ENCODE results near the gene ACTR3. TPM values are rescaled to one million over a fixed set of nuclear protein-coding genes. Genes with fewer than 3 reads are reported as not detected.
A peak's percentile ranks its signal among the peaks of the same experiment; 100 is the strongest.

The ACTR3 gene
- total RNA-seq, 1 donor from 2014 or later, result 495 TPM

- H3K27me3 ChIP-seq (ENCODE audit: insufficient read depth, low read length), result no peaks in the 10 kb centered on the region
- FAIRE-seq (no peak), DNase-seq (ENCODE audit: low read depth) (no peak)
- no peak overlapping the region for H3K27ac ChIP-seq (ENCODE audit: low read depth, low read length)
- H3K4me3 ChIP-seq (ENCODE audit: insufficient read depth, low read depth, low read length), result no peak overlapping the region
- H3K36me3 ChIP-seq (ENCODE audit: insufficient read depth, low read length), result peaks cover 47% of the 10 kb centered on the region
- H3K4me2 ChIP-seq (ENCODE audit: low read length), result no peak overlapping the region
- Mint-ChIP-seq H3K4me3 (ENCODE audit: unreplicated experiment) (no peak overlapping the region), H3K4me1 (ENCODE audit: low read depth, unreplicated experiment) (peaks cover 33% of the 10 kb centered on the region), H3K27me3 (ENCODE audit: low read depth, unreplicated experiment) (no peaks in the 10 kb centered on the region), H3K36me3 (ENCODE audit: low read depth, unreplicated experiment) (peaks cover 27% of the 10 kb centered on the region), H3K27ac (ENCODE audit: unreplicated experiment) (peak overlapping the region; percentile 9), H3K9me3 (ENCODE audit: unreplicated experiment) (peaks cover 2% of the 10 kb centered on the region)
- no peaks in the 10 kb centered on the region for H3K9me3 ChIP-seq (ENCODE audit: insufficient read depth, low read depth, low read length)
- TF ChIP-seq EZH2 (IDR thresholded peaks at IDR 0.05; ENCODE audit: insufficient read depth, low read length) (no peak), CTCF (IDR thresholded peaks at IDR 0.05; ENCODE audit: insufficient read depth, low read depth, low read length) (no peak)
- H3K4me1 ChIP-seq (ENCODE audit: insufficient read depth, low read length), result peaks cover 7% of the 10 kb centered on the region
- no peak overlapping the region for H2AFZ ChIP-seq (ENCODE audit: low read depth, low read length)
- no peaks in the 10 kb centered on the region for H3K79me2 ChIP-seq (ENCODE audit: insufficient read depth, low read length)
- no peak overlapping the region for H3K9ac ChIP-seq (ENCODE audit: low read length)
- H4K20me1 ChIP-seq (ENCODE audit: insufficient read depth, low read length), result peaks cover 45% of the 10 kb centered on the region
Measured at GRCh38 chr2:113972766-113973165, 82.9 kb downstream of the ACTR3 start.

GRCh38 chr2:113973810-113974209 is 83.9 kb downstream of the ACTR3 start:
- no peak overlapping the region for H3K27ac ChIP-seq (ENCODE audit: low read depth, low read length)
- H2AFZ ChIP-seq (ENCODE audit: low read depth, low read length), result no peak overlapping the region
- peaks cover 2% of the 10 kb centered on the region for H3K9me3 Mint-ChIP-seq (ENCODE audit: unreplicated experiment)
- no peak overlapping the region for H3K27ac Mint-ChIP-seq (ENCODE audit: unreplicated experiment)
- H3K27me3 ChIP-seq (ENCODE audit: insufficient read depth, low read length), result no peaks in the 10 kb centered on the region
- no peak overlapping the region for H3K4me3 Mint-ChIP-seq (ENCODE audit: unreplicated experiment)
- FAIRE-seq, result no peak
- peaks cover 37% of the 10 kb centered on the region for H4K20me1 ChIP-seq (ENCODE audit: insufficient read depth, low read length)
- H3K9me3 ChIP-seq (ENCODE audit: insufficient read depth, low read depth, low read length), result no peaks in the 10 kb centered on the region
- H3K27me3 Mint-ChIP-seq (ENCODE audit: low read depth, unreplicated experiment), result no peaks in the 10 kb centered on the region
- H3K79me2 ChIP-seq (ENCODE audit: insufficient read depth, low read length), result no peaks in the 10 kb centered on the region
- DNase-seq (ENCODE audit: low read depth), result no peak
- H3K4me3 ChIP-seq (ENCODE audit: insufficient read depth, low read depth, low read length), result no peak overlapping the region
- peaks cover 30% of the 10 kb centered on the region for H3K36me3 Mint-ChIP-seq (ENCODE audit: low read depth, unreplicated experiment)
- TF ChIP-seq EZH2 (IDR thresholded peaks at IDR 0.05; ENCODE audit: insufficient read depth, low read length), result no peak
- no peak for TF ChIP-seq CTCF (IDR thresholded peaks at IDR 0.05; ENCODE audit: insufficient read depth, low read depth, low read length)
- H3K36me3 ChIP-seq (ENCODE audit: insufficient read depth, low read length), result peaks cover 45% of the 10 kb centered on the region
- H3K4me1 ChIP-seq (ENCODE audit: insufficient read depth, low read length), result peaks cover 18% of the 10 kb centered on the region
- H3K4me1 Mint-ChIP-seq (ENCODE audit: low read depth, unreplicated experiment), result peaks cover 43% of the 10 kb centered on the region
- H3K9ac ChIP-seq (ENCODE audit: low read length), result no peak overlapping the region
- H3K4me2 ChIP-seq (ENCODE audit: low read length), result no peak overlapping the region

- TF ChIP-seq EZH2 (IDR thresholded peaks at IDR 0.05; ENCODE audit: insufficient read depth, low read length), result no peak
- TF ChIP-seq CTCF (IDR thresholded peaks at IDR 0.05; ENCODE audit: insufficient read depth, low read depth, low read length), result no peak
- Histone ChIP-seq H3K9me3 (ENCODE audit: insufficient read depth, low read depth, low read length) (no peaks in the 10 kb centered on the region), H3K4me2 (ENCODE audit: low read length) (no peak overlapping the region), H3K27ac (ENCODE audit: low read depth, low read length) (no peak overlapping the region), H2AFZ (ENCODE audit: low read depth, low read length) (no peak overlapping the region), H3K36me3 (ENCODE audit: insufficient read depth, low read length) (peaks cover 40% of the 10 kb centered on the region), H3K9ac (ENCODE audit: low read length) (no peak overlapping the region), H3K4me1 (ENCODE audit: insufficient read depth, low read length) (peaks cover 21% of the 10 kb centered on the region), H4K20me1 (ENCODE audit: insufficient read depth, low read length) (peaks cover 36% of the 10 kb centered on the region), H3K79me2 (ENCODE audit: insufficient read depth, low read length) (no peaks in the 10 kb centered on the region), H3K27me3 (ENCODE audit: insufficient read depth, low read length) (no peaks in the 10 kb centered on the region), H3K4me3 (ENCODE audit: insufficient read depth, low read depth, low read length) (no peak overlapping the region)
- DNase-seq (ENCODE audit: low read depth) (no peak), FAIRE-seq (no peak)
- H3K9me3 Mint-ChIP-seq (ENCODE audit: unreplicated experiment), result peaks cover 2% of the 10 kb centered on the region
- H3K27ac Mint-ChIP-seq (ENCODE audit: unreplicated experiment), result peak overlapping the region; percentile 31
- peaks cover 43% of the 10 kb centered on the region for H3K4me1 Mint-ChIP-seq (ENCODE audit: low read depth, unreplicated experiment)
- H3K27me3 Mint-ChIP-seq (ENCODE audit: low read depth, unreplicated experiment), result no peaks in the 10 kb centered on the region
- H3K36me3 Mint-ChIP-seq (ENCODE audit: low read depth, unreplicated experiment), result peaks cover 32% of the 10 kb centered on the region
- H3K4me3 Mint-ChIP-seq (ENCODE audit: unreplicated experiment), result no peak overlapping the region
Measured at GRCh38 chr2:113974727-113975126, 84.8 kb downstream of the ACTR3 start.
